ENCODE data around the gene KRT4. TPM values are rescaled to one million over a fixed set of nuclear protein-coding genes. Genes with fewer than 3 reads are reported as not detected.

Gene KRT4
- total and polyA plus RNA-seq, 10 donors: 0.37 to 3.4 (median 0.97) TPM; not detected in 6

DNA sequence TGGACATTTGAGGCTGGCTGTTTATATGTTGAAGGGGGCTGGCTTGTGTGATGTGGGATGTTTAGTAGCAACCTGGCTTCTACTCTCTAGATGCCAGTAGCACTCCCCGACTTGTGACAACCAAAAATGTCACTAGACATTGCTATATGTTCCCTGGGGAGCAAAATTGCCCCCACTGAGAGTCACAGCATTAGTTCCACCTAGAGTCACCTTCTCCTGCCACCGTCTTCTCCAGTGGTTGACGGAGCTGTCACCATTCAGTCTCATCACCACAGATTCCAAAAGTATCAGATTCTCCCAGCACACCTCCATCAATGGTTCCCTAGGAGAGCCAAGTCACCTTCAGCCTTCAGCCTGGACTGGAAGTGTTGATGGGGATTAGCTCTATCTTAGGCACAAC, 29.0 kb downstream of the KRT4 start:
- intact Hi-C loops (cut with DNase I; ENCODE audit: low total_unique reads): no loop called here
- WGBS, 5 donors: 78 to 84% (median 79%) methylated on average over 3 of the region's 3 CpGs

DNA sequence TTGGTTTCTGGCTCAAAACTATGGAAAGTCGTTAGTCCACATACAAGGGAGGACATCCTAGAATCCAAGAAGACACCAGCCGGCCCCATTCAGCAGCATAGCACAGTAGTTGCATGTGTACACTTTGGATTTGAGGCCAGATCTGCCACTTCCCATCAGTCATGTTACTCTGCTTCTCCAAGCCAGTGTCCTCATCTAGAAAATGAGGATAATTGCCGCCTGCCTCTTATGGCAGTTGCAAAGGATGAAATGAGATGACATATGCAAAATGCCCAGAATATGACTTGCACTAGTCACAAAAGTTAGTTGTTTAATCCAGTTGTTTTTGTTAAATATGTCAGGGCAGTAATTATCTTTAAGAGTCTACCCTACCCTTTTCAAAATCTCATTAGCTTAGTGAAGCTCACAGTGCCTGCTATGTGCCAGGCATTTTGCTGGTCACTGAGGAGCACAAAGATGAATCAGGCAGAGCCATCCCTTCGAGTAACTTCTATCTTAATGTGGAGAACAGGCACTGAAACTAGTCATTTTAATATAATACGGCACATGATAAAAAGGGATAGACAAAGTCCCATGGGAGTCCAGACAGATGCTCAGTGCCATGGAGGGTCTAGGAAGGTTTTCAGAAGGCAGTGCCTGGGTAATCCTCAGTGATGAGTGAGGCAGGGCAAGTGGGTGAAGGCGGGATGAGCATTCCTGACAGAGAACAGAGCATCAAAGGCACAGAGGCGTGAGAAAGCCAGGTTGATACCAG, 30.2 kb downstream of the KRT4 start:
- H3K27me3 ChIP-seq (replicated peaks in 1 of 7): peaks cover 0 to 27% (median 3%) of the 10 kb centered on the region in 7 donors
- no peaks in the 10 kb centered on the region for H3K9me3 ChIP-seq
- intact Hi-C loops (cut with DNase I; ENCODE audit: low total_unique reads): no loop called here
- WGBS, 5 donors: 81 to 90% (median 83%) methylated on average over 7 of the region's 7 CpGs
- H3K4me3 ChIP-seq: no peak overlapping the region
- no peak overlapping the region for H3K27ac ChIP-seq
- DNase-seq: no peak
- H3K36me3 ChIP-seq: no peaks in the 10 kb centered on the region
- TF ChIP-seq POLR2AphosphoS5 (IDR thresholded peaks at IDR 0.05) (no peak), POLR2A (IDR thresholded peaks at IDR 0.05) (no peak)
- TF ChIP-seq, protein P1, sequence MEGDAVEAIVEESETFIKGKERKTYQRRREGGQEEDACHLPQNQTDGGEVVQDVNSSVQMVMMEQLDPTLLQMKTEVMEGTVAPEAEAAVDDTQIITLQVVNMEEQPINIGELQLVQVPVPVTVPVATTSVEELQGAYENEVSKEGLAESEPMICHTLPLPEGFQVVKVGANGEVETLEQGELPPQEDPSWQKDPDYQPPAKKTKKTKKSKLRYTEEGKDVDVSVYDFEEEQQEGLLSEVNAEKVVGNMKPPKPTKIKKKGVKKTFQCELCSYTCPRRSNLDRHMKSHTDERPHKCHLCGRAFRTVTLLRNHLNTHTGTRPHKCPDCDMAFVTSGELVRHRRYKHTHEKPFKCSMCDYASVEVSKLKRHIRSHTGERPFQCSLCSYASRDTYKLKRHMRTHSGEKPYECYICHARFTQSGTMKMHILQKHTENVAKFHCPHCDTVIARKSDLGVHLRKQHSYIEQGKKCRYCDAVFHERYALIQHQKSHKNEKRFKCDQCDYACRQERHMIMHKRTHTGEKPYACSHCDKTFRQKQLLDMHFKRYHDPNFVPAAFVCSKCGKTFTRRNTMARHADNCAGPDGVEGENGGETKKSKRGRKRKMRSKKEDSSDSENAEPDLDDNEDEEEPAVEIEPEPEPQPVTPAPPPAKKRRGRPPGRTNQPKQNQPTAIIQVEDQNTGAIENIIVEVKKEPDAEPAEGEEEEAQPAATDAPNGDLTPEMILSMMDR (IDR thresholded peaks at IDR 0.05 in 8 of 11, conservative IDR thresholded peaks at IDR 0.05 in 3 of 11): no peak
- H3K4me1 ChIP-seq: no peaks in the 10 kb centered on the region

More for the DNA sequence above, 29.0 kb downstream of the KRT4 start:
- no peak overlapping the region for H3K27ac ChIP-seq
- TF ChIP-seq, protein P1 (IDR thresholded peaks at IDR 0.05 in 8 of 11, conservative IDR thresholded peaks at IDR 0.05 in 3 of 11): no peak
- TF ChIP-seq POLR2AphosphoS5 (IDR thresholded peaks at IDR 0.05): no peak
- TF ChIP-seq POLR2A (IDR thresholded peaks at IDR 0.05): no peak
- no peak overlapping the region for H3K4me3 ChIP-seq
- no peak for DNase-seq
- H3K36me3 ChIP-seq: no peaks in the 10 kb centered on the region
- peaks cover 0 to 37% (median 10%) of the 10 kb centered on the region in 7 donors for H3K27me3 ChIP-seq (replicated peaks in 1 of 7)
- no peaks in the 10 kb centered on the region for H3K9me3 ChIP-seq
- H3K4me1 ChIP-seq: peaks cover 0 to 4% (median under 1%) of the 10 kb centered on the region in 6 donors

DNA sequence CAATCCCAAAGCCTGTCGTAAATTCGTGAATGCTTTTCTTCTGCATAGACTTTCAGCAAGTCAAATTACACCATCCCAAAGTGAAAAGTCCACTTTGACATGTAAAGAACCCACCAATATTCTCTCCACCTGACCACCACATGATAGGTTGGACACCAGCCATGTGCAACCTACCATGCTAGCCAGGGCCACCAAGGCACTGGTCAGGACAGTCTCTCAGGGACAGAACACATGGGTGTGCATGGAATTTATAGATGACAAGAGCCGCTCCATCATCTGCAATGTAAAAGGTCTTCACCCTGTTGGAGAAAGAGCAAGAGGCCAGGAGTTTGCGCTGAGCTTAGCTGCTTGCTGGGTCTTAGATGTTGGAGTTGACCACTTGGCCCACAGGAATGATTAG, 31.4 kb downstream of the KRT4 start:
- Histone ChIP-seq H3K4me3 (no peak overlapping the region), H3K4me1 (no peaks in the 10 kb centered on the region), H3K27me3 (replicated peaks in 1 of 7) (peaks cover 0 to 16% (median 0%) of the 10 kb centered on the region in 7 donors), H3K36me3 (no peaks in the 10 kb centered on the region), H3K9me3 (no peaks in the 10 kb centered on the region), H3K27ac (no peak overlapping the region)
- no peak for DNase-seq
- intact Hi-C loops (cut with DNase I; ENCODE audit: low total_unique reads): no loop called here
- WGBS, 5 donors: 89 to 94% (median 91%) methylated on average over 4 of the region's 4 CpGs
- TF ChIP-seq POLR2A (IDR thresholded peaks at IDR 0.05) (no peak), POLR2AphosphoS5 (IDR thresholded peaks at IDR 0.05) (no peak)
- TF ChIP-seq, protein P1 (IDR thresholded peaks at IDR 0.05 in 8 of 11, conservative IDR thresholded peaks at IDR 0.05 in 3 of 11): no peak

DNA sequence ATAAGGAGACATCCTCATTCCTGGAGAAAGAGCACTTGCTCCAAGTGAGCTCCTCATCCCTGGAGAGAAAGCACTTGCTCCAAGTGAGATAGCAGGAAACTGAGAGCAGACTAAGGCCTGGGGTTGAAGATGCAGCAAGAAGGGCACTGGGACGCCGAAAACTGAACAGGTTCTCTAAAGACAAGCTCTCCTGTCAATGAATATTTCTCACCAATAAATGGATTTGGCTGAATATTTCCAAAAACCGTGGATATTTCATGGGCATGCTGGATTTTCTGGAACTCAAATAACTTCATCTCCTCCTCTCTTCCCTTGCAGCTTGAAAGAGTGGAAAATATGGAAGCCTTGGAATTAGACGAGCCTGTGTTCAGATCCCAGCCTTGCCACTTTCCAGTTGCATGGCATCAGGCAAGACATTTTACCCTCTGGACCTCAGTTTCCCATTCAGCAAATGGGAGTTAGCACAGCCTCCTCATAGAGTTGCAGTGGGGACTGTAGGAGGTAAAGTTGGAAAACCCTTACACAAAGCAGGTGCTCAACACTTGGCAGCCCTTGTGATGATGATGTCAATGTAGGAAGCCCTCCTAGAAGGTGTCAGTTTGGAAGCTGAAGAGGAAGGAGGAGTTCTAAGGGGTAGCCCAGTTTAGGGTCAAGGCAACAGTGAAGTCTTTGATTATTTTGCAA, 32.4 kb downstream of the KRT4 start:
- TF ChIP-seq POLR2A (IDR thresholded peaks at IDR 0.05) (no peak), POLR2AphosphoS5 (IDR thresholded peaks at IDR 0.05) (no peak)
- TF ChIP-seq, protein P1 (IDR thresholded peaks at IDR 0.05 in 8 of 11, conservative IDR thresholded peaks at IDR 0.05 in 3 of 11): no peak
- H3K36me3 ChIP-seq: no peaks in the 10 kb centered on the region
- WGBS, 5 donors: 70 to 84% (median 73%) methylated on average over 4 of the region's 4 CpGs
- peaks cover 0 to 16% (median 0%) of the 10 kb centered on the region in 7 donors for H3K27me3 ChIP-seq (replicated peaks in 1 of 7)
- no peak overlapping the region for H3K27ac ChIP-seq
- H3K4me1 ChIP-seq: no peaks in the 10 kb centered on the region
- no peak overlapping the region for H3K4me3 ChIP-seq
- no peak for DNase-seq
- H3K9me3 ChIP-seq: no peaks in the 10 kb centered on the region
- intact Hi-C loops (cut with DNase I; ENCODE audit: low total_unique reads): no loop called here
